ENCODE results near the gene HPSE2. TPM values are rescaled to one million over a fixed set of nuclear protein-coding genes. Genes with fewer than 3 reads are reported as not detected.

HPSE2 gene
- total and polyA plus RNA-seq, 4 donors: 0.05 TPM; not detected in 3

- H3K36me3 ChIP-seq (ENCODE audit: control insufficient read depth in 4 of 4, insufficient read depth in 3 of 4, low read depth in 1 of 4, low read length in 3 of 4): no peaks in the 10 kb centered on the region
- no peak overlapping the region for H3K9ac ChIP-seq (ENCODE audit: low read depth in 1 of 2, low read length in 2 of 2)
- H3K27ac ChIP-seq (ENCODE audit: low read depth in 1 of 2, low read length in 2 of 2): no peak overlapping the region
- no peaks in the 10 kb centered on the region for H3K9me3 ChIP-seq (ENCODE audit: control insufficient read depth in 4 of 4, low read length in 3 of 4)
- no peak overlapping the region for H3K4me3 ChIP-seq (ENCODE audit: low read depth in 1 of 3, low read length in 3 of 3)
- no peak for DNase-seq (ENCODE audit: low spot score)
- H3K4me1 ChIP-seq (ENCODE audit: control insufficient read depth in 4 of 4, insufficient read depth in 4 of 4, low read length in 3 of 4): no peaks in the 10 kb centered on the region
- H3K27me3 ChIP-seq (ENCODE audit: control insufficient read depth in 4 of 4, insufficient read depth in 4 of 4, low read length in 3 of 4): no peaks in the 10 kb centered on the region
- 88% methylated on average over 15 of the region's 15 CpGs for WGBS
- TF ChIP-seq HNF4G (IDR thresholded peaks at IDR 0.05) (no peak), YY1 (IDR thresholded peaks at IDR 0.05) (no peak), TAF1 (conservative IDR thresholded peaks at IDR 0.05) (no peak), ATF3 (IDR thresholded peaks at IDR 0.05) (no peak), RXRA (IDR thresholded peaks at IDR 0.05) (no peak), REST (IDR thresholded peaks at IDR 0.05) (no peak), GABPA (IDR thresholded peaks at IDR 0.05 in 1 of 2, conservative IDR thresholded peaks at IDR 0.05 in 1 of 2) (no peak), RAD21 (IDR thresholded peaks at IDR 0.05) (no peak), FOXA1 (IDR thresholded peaks at IDR 0.05) (no peak), ZBTB33 (IDR thresholded peaks at IDR 0.05) (no peak), MAX (IDR thresholded peaks at IDR 0.05) (no peak)
These were observed 776.6 kb downstream of the HPSE2 start for GRCh38 chr10:98458809-98459784.

- no peaks in the 10 kb centered on the region for H3K9me3 ChIP-seq (ENCODE audit: control insufficient read depth in 4 of 4, low read length in 3 of 4)
- H3K27ac ChIP-seq (ENCODE audit: low read depth in 1 of 2, low read length in 2 of 2): no peak overlapping the region
- H3K9ac ChIP-seq (ENCODE audit: low read depth in 1 of 2, low read length in 2 of 2): no peak overlapping the region
- TF ChIP-seq MAX (IDR thresholded peaks at IDR 0.05) (no peak), FOXA1 (IDR thresholded peaks at IDR 0.05) (no peak), HNF4A (conservative IDR thresholded peaks at IDR 0.05) (no peak), CTCF (IDR thresholded peaks at IDR 0.05; ENCODE audit: low read depth, low read length, missing input control) (no peak), RAD21 (IDR thresholded peaks at IDR 0.05) (no peak), REST (IDR thresholded peaks at IDR 0.05) (no peak)
- H3K36me3 ChIP-seq (ENCODE audit: control insufficient read depth in 4 of 4, insufficient read depth in 3 of 4, low read depth in 1 of 4, low read length in 3 of 4): no peaks in the 10 kb centered on the region
- DNase-seq (ENCODE audit: low spot score): peak; percentile 65
- H3K4me1 ChIP-seq (ENCODE audit: control insufficient read depth in 4 of 4, insufficient read depth in 4 of 4, low read length in 3 of 4): no peaks in the 10 kb centered on the region
- H3K4me3 ChIP-seq (ENCODE audit: low read depth in 1 of 3, low read length in 3 of 3): no peak overlapping the region
- WGBS: 56% methylated on average over 8 of the region's 8 CpGs
- no peaks in the 10 kb centered on the region for H3K27me3 ChIP-seq (ENCODE audit: control insufficient read depth in 4 of 4, insufficient read depth in 4 of 4, low read length in 3 of 4)
These were observed 777.9 kb downstream of the HPSE2 start for GRCh38 chr10:98457721-98458120.
